HL-60/S4 (cell line): Measurements from ENCODE around the gene MIDN.
"Not testable (repeated sequence)": the region's sequence is repeated elsewhere in the genome, so short reads cannot be mapped to it uniquely, and the experiment has no call there.

Experiments used
- in situ Hi-C: fragments of 300-500 bp; cut with MboI; formaldehyde crosslinking; loops from 2 replicates; pipeline ENCODE4 v1.14.3; 2022; ENCODE audit warnings: low sequenced_read_pairs

The MIDN gene

DNA sequence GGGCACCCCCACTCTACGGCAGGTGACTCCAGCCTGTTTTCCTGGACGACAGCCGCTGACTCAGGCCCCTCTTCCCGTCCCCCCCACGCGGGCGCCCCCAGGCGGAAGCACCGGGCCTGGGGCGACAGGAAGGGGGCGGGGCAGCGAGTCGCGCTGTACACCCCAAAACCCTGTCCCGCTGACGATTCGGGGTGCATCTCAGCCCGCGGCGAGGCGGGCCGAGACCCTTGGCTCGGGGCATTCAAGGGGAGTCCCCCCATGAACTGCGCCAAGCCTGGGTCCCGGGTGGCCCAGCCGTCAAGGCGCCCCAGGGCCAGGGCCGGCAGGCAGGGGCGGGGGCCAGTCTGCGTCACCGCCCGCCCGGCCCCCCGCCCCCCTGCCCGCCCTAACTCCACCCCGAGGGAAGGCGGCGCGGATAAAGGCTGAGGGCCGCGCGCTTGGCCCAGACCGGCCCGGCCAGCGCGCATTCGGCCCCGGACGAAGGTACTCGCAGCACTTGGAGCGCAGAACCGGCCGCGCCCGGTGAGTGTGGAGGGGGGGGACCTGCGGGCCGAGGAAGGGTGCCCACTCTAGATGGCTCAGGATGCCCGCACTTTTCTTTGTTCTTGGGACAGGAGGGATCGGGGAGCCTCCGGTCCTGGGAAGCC, at the start of gene MIDN:
Gene MIDN (plus strand): TSS at position 445 of the 647 bp plus-strand sequence. CDS start 1,714 bp downstream, outside the sequence.
- in situ Hi-C loops = loop anchor here (10.0 kb wide), 1 partner anchor 323 kb away; the partner anchor contains the start of gene ARID3A

DNA sequence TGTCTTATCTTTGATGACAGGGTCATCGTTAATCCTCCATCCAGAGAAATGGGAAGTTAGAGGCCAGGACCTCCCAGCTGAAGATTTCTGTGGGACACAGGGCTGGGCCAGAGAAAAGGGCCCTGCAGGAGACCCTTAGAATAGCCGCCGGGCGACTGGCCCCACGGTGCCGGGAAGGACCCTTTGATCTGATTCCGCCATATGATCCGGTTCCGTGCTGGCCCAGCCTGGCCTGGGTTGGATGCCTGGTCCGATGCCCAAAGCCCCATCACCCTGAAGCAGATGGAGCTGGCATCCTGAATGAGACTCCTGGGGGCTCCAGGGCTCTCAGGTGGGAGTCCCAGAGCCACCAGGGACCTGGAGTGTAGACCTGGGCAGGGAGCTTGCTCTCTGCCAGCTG, 48.9 kb upstream of the MIDN start:
- in situ Hi-C loops = no loop called here

DNA sequence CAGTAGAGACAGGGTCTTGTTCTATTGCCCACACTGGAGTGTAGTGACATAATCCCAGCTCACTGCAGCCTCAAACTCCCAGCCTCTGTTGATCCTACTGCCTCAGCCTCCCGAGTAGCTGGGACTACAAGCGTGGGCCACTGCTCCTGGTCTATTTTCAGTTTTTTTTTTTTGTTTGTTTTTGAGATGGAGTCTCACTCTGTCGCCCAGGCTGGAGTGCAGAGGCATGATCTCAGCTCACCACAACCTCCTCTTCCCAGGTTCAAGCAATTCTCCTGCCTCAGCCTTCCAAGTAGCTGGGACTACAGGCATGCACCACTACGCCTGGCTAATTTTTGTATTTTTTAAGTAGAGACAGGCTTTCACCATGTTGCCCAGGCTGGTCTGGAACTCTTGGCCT, 47.8 kb upstream of the MIDN start:
- in situ Hi-C loops = not testable (repeated sequence)

- in situ Hi-C loops = no loop called here
Measured at GRCh38 chr19:1205114-1206099, 43.0 kb upstream of the MIDN start, which contains the start of gene STK11. TSS of gene STK11 (plus strand) at chr19:1205778. CDS start at chr19:1206914, 1,136 bp downstream.

DNA sequence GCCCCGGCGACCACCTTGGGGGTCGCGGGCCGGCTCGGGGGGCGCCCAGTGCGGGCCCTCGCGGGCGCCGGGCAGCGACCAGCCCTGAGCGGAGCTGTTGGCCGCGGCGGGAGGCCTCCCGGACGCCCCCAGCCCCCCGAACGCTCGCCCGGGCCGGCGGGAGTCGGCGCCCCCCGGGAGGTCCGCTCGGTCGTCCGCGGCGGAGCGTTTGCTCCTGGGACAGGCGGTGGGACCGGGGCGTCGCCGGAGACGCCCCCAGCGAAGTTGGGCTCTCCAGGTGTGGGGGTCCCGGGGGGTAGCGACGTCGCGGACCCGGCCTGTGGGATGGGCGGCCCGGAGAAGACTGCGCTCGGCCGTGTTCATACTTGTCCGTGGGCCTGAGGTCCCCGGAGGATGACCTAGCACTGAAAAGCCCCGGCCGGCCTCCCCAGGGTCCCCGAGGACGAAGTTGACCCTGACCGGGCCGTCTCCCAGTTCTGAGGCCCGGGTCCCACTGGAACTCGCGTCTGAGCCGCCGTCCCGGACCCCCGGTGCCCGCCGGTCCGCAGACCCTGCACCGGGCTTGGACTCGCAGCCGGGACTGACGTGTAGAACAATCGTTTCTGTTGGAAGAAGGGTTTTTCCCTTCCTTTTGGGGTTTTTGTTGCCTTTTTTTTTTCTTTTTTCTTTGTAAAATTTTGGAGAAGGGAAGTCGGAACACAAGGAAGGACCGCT, 42.1 kb upstream of the MIDN start:
- in situ Hi-C loops = no loop called here

DNA sequence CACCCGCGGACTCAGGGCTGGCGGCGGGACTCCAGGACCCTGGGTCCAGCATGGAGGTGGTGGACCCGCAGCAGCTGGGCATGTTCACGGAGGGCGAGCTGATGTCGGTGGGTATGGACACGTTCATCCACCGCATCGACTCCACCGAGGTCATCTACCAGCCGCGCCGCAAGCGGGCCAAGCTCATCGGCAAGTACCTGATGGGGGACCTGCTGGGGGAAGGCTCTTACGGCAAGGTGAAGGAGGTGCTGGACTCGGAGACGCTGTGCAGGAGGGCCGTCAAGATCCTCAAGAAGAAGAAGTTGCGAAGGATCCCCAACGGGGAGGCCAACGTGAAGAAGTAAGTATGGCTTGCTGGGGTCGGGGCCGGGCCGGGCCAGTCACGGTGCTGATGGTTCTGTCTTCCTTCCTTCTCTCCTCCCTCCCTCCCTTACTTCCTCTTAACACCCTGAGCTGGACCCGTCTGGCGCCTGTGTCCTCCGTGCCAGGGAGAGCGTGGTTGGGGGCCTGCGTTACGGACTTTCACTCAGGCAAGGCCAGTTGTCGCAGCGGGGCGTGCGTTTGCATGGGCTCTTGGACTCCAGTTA, 41.4 kb upstream of the MIDN start:
- in situ Hi-C loops = no loop called here

GRCh38 chr19:1208830-1209229, 39.6 kb upstream of the MIDN start:
- in situ Hi-C loops = not testable (repeated sequence)

GRCh38 chr19:1210227-1210538, 38.2 kb upstream of the MIDN start:
- in situ Hi-C loops = no loop called here

DNA sequence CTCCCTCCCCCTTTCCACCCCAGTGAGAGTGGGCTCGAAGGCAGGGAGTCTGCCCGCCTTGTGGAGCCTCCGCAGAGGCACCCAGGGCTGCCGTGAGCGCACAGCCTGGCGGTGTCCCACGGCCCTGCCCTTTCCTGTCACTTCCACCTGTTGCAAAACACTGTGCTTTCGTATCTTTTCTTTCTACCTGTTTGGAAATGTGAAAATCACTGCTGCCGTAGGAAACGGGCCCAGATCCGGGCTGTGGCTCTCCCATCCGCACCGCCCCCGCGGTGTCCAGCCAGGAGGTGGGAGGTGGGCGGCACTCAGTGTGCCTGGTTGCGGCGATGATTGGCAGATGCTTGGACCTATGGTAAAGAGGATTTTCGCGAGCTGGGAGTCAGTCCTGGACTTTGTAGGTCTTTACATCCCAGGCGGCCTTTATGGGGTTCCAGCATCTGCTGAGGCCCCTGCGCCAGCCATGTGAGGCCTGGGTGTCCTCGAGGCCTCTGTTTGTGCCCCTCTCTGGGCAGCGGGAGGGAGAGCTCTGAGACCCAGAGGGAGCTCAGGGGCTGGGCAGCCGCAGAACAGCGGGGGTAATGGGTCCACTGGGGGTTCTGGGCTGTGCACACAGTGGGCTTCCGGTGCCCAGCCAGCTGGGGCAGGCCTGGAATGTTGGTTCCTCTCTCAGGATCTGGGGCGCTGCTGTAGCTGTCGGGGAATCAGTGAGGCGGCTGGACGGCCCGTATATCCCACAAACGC, 36.7 kb upstream of the MIDN start:
- in situ Hi-C loops = no loop called here

GRCh38 chr19:1213391-1214286, 34.7 kb upstream of the MIDN start:
- in situ Hi-C loops = no loop called here

GRCh38 chr19:1214299-1214861, 34.0 kb upstream of the MIDN start:
- in situ Hi-C loops = no loop called here

DNA sequence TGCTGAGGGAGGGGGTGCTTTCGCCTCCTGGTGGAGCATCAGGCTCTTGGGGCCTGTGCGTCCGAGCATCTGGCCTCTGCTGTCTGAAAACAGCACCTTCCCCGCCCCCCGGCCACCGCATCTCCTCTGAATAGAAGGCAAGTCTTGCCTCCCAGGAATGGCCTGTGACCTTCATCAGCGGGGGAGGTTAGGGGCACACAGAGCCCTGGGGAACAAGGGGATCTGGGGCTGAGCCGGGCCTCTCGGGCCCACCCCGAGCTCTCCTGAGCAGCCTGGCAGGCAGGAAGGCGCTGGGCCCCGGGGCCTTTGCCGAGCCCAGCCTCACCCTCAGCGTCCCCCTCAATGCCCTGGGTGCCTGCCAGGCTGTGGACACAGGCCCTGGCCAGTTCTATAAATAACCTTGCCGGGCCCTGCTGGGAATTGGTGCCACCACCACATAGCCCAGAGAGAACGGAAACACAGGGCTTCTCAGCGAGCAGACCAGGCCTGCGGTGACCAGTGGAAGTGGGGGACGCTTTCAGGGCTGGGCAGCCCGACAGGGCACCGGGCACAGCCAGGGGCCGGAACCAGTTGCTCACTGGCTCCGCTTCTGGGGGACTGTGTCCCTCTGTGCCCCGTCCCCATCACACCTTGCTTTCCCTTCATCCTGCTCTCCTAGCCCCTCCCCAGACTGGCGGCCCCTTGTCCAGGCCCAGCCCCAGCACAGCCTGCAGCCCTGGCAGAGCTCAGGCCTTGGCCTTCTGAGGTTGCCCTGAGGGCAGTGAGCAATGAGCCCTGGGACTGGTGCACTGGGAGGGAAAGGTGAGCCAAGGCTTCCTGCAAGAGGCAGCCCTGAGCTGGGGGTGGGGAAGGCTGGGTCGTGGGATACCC, 33.3 kb upstream of the MIDN start:
- in situ Hi-C loops = no loop called here

GRCh38 chr19:1216756-1217155, 31.6 kb upstream of the MIDN start:
- in situ Hi-C loops = no loop called here

DNA sequence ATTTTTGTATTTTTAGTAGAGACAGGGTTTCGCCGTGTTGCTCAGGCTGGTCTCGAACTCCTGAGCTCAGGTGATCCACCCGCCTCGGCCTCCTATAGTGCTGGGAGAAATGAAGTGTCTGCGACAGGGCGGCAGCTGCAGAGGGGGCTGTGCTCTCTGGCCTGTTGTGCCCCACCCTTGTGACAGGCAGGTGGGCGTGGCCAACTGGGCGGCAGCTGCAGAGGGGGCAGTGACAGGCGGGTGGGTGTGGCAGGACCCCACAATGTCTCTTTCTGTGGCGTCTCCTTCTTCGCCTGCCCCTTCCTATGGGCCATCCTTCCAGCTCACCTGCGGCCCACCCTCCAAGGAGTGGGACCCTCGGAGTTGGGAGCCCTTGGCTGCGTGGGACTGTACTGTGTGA, 31.0 kb upstream of the MIDN start:
- in situ Hi-C loops = no loop called here

DNA sequence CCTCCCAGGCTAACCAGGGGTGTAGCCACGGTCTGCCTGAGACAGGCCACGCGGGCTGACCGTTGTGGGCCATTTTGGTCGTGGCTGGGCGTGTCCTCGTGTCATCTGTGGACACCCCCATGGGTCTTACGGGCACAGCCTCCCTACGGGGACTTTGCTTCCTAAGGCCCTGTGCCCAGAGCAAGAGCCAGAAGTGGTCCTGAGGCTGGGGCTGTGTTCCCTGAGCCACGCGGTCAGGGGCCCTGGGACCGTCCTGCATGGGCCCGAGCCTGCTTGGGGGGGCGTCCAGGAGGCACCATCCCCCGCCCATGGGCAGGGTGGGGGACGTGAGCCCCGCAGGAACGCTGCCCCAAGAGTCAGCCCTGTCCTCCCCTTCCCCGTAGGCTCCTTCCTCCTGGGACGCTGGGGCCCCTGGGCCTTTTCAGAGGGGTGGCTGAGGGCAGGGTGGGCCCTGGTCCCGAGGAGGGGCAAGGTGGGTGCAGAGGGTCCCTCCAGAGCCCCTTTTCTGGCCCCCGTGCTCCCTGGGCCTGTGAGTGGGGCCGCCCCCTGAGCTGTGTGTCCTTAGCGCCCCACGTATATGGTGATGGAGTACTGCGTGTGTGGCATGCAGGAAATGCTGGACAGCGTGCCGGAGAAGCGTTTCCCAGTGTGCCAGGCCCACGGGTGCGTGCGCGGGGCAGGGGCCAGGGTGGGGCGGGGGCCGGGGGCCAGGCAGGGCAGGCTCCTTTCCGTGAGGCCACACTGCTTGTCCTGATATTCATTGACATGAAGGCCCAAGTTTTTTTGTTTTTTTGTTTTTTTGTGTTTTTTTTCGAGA, 29.4 kb upstream of the MIDN start:
- in situ Hi-C loops = no loop called here

GRCh38 chr19:1219786-1220476, 28.5 kb upstream of the MIDN start:
- in situ Hi-C loops = no loop called here

DNA sequence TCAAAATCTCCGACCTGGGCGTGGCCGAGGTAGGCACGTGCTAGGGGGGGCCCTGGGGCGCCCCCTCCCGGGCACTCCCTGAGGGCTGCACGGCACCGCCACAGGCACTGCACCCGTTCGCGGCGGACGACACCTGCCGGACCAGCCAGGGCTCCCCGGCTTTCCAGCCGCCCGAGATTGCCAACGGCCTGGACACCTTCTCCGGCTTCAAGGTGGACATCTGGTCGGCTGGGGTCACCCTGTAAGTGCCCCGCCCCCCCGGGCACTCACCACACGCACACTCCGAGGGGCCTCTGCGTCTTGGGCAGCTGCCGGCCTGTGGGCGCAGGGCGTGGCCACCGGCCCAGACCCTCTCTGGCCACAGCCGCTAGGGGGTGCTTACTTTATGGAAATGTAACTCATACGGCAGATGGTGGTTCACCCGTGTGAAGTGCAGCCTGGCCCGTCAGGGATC, 27.9 kb upstream of the MIDN start:
- in situ Hi-C loops = no loop called here
